GM13976 (cell line): ENCODE results near the gene ASCC1.

Experiments
- DNase-seq: peaks from one replicate; pipeline ENCODE4 v3.0.0; 2012; ENCODE audit warnings: low spot score
- in situ Hi-C: fragments of 300-500 bp; cut with MboI; formaldehyde crosslinking; loops from one replicate; pipeline ENCODE4 v1.12.0; 2022; ENCODE audit warnings: low sequenced_read_pairs, mixed read lengths, inconsistent platforms; ENCODE audit not compliant: unreplicated experiment
- TF ChIP-seq, protein P1 (sequence below): IDR thresholded peaks from 2 replicates; pipeline ENCODE4 v1.5.1; 2012; ENCODE audit warnings: borderline replicate concordance, mild to moderate bottlenecking; ENCODE audit not compliant: insufficient read depth; ENCODE audit errors: extremely low read depth, missing control alignments, control extremely low read depth

The ASCC1 gene

DNA sequence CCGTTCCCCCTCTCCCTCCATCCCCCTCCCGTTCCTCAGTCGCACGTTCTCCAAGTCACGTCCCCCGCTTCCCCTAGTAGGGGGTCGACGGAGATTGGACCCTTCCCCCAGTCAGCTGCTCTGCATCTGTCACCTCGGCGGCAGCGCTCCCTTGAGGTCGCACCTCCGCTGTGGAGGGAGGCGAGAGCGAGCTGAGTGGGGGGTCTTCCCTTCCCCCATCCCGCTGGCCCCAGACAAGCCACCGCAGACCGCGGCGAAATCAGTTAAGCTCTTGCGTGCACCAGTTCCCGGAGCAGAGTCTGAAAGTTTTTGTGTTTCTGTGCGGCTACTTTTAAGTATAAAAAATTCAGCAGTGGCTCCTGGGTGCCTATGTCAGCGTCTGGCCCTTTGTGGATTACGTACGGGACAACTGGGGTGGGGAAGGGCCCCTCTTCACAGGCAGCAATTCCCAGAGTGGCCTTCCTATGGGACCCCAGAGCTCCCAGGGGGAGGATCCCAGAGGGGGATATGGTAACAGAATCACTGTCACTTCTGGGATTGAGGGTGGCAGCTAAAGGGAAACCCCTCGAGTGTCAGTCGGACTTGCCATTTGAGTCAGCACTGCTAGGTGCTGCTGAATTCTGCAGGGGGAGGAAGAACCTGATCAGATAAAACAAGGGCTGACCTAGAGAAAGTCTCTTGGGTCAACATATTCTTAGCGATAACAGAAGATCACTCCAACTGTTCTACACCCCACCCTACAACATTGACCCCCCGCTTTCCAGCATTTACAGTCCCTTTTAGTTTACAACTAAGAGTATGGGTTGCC is 45.1 kb upstream of the ASCC1 start:
- TF ChIP-seq, protein P1, sequence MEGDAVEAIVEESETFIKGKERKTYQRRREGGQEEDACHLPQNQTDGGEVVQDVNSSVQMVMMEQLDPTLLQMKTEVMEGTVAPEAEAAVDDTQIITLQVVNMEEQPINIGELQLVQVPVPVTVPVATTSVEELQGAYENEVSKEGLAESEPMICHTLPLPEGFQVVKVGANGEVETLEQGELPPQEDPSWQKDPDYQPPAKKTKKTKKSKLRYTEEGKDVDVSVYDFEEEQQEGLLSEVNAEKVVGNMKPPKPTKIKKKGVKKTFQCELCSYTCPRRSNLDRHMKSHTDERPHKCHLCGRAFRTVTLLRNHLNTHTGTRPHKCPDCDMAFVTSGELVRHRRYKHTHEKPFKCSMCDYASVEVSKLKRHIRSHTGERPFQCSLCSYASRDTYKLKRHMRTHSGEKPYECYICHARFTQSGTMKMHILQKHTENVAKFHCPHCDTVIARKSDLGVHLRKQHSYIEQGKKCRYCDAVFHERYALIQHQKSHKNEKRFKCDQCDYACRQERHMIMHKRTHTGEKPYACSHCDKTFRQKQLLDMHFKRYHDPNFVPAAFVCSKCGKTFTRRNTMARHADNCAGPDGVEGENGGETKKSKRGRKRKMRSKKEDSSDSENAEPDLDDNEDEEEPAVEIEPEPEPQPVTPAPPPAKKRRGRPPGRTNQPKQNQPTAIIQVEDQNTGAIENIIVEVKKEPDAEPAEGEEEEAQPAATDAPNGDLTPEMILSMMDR = peak; percentile 22
- in situ Hi-C loops = no loop called here
- peak; percentile 78 for DNase-seq

DNA sequence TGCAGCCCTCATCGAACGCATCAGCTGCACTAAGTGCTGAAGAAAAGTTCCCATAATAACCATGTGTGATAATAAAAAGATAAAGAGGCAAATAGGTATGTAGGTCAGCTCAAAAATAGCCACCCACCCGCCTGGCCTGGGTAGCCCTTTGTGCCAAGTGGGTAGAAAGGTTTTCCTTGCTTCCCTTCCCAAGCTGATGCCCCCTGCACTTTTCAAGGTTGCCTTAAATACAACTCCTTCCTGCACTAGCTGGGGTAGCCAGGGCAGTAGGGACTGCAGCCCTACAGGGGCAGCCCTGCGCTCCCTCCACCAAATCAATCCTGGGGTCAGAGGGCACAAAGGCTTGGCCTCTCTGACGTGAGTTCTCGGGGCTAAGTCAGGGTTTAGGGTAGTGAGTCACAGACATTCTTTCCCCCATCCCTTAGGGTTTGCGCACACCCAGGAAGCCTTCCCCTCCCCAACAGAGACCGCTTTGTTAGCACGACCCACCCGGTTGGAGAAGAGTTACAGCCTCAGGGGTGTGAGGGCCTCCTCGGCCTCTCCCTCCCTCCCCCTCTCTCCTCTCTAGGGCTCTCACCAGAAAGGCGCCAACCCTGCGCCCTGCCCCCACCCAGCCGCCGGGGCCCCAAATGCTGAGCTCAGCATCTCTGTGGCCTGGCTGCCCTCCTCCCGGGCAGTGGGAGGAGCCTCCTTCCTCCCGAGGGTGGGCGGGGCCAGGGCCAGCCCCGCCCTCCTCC is 44.3 kb upstream of the ASCC1 start:
- peak; percentile 93 for DNase-seq

DNA sequence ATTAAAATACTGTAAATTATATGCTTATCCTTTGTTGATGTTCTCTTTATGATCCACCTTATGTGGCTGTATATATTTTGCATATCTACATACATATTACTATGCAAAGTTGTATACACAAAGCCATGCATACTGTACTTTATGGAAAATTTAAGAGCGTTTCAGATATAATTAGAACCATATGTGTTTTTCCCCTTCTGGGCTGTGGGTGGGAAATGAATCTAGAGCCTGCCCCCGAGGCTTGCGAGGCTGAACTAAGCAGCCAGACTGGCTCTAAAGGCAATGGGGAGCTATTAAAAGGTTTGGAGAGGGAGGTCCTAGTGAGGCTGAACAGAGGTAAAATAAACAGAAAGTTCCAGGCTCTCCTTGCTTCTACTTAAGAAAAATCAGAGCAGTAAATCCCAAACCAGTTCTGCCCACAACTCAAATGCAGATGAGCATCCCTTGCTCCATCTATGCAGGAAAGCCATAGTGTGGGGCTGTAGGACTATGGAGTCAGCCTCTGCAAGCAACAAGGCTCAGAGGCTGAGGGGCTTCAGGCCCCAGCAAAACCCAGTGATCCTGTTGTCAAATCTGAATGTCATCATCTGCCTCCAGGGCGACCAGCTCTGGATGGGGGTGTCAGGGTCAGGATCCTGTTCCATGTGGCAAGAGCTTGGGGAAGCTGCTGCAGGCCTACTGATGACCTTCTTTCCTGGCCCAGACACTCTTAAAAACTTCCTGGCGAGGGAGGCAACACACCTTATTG is 43.6 kb upstream of the ASCC1 start:
- in situ Hi-C loops = no loop called here
- peak; percentile 54 for DNase-seq
- TF ChIP-seq, protein P1 = no peak

More for the DNA sequence above, 44.3 kb upstream of the ASCC1 start:
- TF ChIP-seq, protein P1 = no peak
- in situ Hi-C loops = no loop called here

DNA sequence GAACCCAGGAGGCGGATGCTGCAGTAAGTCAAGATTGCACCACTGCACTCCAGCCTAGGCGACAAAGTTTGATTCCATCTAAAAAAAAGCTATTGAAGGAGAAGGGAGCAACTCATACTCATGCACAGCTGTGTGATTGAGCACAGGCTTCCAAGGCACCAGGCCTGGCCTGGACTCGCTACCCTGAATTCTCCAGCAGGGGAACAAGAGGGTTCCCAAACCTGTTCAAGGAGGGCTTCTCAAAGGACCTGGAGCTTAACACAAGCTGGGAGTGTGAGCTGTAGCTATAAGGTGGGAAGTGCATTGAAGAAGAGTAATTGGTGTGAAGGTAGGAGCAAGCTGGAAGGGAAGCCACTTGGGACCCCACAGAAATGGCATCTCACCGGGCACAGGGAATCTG is 42.5 kb upstream of the ASCC1 start:
- in situ Hi-C loops = no loop called here
- DNase-seq = no peak
- TF ChIP-seq, protein P1 = no peak

DNA sequence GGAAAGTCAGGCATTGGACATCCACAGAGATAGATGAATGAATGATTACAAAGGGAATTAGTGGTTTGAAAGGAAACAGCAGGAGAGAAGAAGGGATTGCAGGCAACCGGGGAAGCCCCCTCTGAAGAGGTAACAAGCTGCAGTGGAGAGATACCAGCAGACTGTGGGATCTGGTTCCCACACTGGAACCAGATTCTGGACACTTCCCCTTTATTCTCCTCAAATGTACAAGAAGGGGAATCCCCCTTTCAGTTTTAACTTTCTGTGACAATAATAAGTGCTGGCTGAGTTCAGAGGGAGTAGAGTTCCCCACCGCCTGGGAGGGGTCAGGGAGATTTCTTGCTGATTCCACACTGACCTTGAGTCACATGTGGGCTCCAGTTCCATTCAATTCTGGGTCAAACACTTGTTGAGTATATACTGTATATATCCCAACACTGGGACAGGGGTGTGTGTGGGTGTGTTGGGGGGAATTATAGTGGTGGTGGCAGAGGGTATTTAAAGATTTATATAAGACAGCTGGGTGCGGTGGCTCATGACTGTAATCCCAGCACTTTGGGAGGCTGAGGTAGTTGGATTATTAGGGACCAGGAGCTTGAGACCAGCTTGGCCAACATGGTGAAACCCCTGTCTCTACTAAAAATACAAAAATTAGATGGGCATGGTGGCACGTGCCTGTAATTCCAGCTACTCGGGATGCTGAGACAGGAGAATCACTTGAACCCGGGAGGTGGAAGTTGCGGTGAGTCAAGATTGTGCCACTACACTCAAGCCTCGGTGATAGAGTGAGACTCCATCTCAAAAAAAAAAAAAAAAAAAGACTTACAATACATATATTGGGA is 41.2 kb upstream of the ASCC1 start:
- in situ Hi-C loops = no loop called here

More for the DNA sequence above, 41.2 kb upstream of the ASCC1 start:
- TF ChIP-seq, protein P1 = no peak
- DNase-seq = peak; percentile 69
